HL-60 (cell line): ENCODE measurements around the gene OPRL1.

Experiments
- DNase-seq, 2 experiments: peaks; one replicate each; pipeline ENCODE4 v3.0.0-alpha.2; 2010 to 2020; ENCODE audit warnings: low read depth in 1 of 2, low spot score in 1 of 2
- H3K27ac ChIP-seq: fragments of 250-450 bp; sonication (Bioruptor Pico); replicated peaks from 2 replicates; pipeline ENCODE4 v1.5.1; 2020; ENCODE audit warnings: mild to moderate bottlenecking, moderate library complexity
- H3K27me3 ChIP-seq: fragments of 250-450 bp; sonication (Bioruptor Pico); 2 replicates; pipeline ENCODE4 v1.5.1; 2021; ENCODE audit warnings: mild to moderate bottlenecking, moderate library complexity; ENCODE audit not compliant: insufficient read depth, poor library complexity, severe bottlenecking
- H3K4me3 ChIP-seq: replicated peaks from 2 replicates; pipeline ENCODE4 v1.5.1; 2011; ENCODE audit warnings: mild to moderate bottlenecking, control low read depth, low read length; ENCODE audit not compliant: insufficient read depth
- CTCF ChIP-seq: IDR thresholded peaks from one replicate; pipeline ENCODE4 v1.5.1; 2011; ENCODE audit warnings: low read length, control low read depth, inconsistent platforms; ENCODE audit not compliant: insufficient read depth
- GABPA ChIP-seq: IDR thresholded peaks from 2 replicates; pipeline ENCODE4 v1.6.1; 2012; ENCODE audit warnings: low read depth
- POLR2AphosphoS5 ChIP-seq: IDR thresholded peaks from 2 replicates; pipeline ENCODE4 v1.6.1; 2012; ENCODE audit warnings: low read depth
- REST ChIP-seq: IDR thresholded peaks from 2 replicates; pipeline ENCODE4 v1.6.1; 2012; ENCODE audit warnings: low read depth; ENCODE audit not compliant: insufficient replicate concordance
- SPI1 ChIP-seq: IDR thresholded peaks from 2 replicates; pipeline ENCODE4 v1.6.1; 2012; ENCODE audit warnings: low read depth, mild to moderate bottlenecking, borderline replicate concordance
- long read RNA-seq: library from polyadenylated mRNA; unstranded; transcript quantifications from one replicate; pipeline ENCODE4 v2.0.0, GENCODE V29; 2020

The OPRL1 gene
- long read RNA-seq, transcript OPRL1-203 (4 exons, 3,147 nt), result major isoform, 9 of 33 reads
- long read RNA-seq, partial matches to known transcripts, result 2 of 33 reads
- long read RNA-seq, other reads (novel, unspliced or antisense), result 18 of 33 reads

- no peak for TF ChIP-seq GABPA
- TF ChIP-seq CTCF, result no peak
- TF ChIP-seq REST, result no peak
- no peak; the same call in none of the 2 replicates for TF ChIP-seq POLR2AphosphoS5
- TF ChIP-seq SPI1, result no peak
- no peak for DNase-seq
- H3K27ac ChIP-seq, result peak within 1 kb of the TSS; percentile 97
- no peaks in the 10 kb centered on the region for H3K27me3 ChIP-seq
- peak within 1 kb of the TSS; percentile 83 for H3K4me3 ChIP-seq
Observed at GRCh38 chr20:64080013-64080812, at the start of gene OPRL1. OPRL1 (plus strand) TSS chr20:64080082; CDS start chr20:64092721, 12,639 bp downstream.

GRCh38 chr20:64030371-64031134 lies 49.3 kb upstream of the OPRL1 start:
- no peak for DNase-seq

More at GRCh38 chr20:64030371-64031134, 49.3 kb upstream of the OPRL1 start:
- no peaks in the 10 kb centered on the region for H3K27me3 ChIP-seq
- H3K4me3 ChIP-seq, result no peak overlapping the region
- no peak overlapping the region for H3K27ac ChIP-seq
- TF ChIP-seq POLR2AphosphoS5, result no peak
- TF ChIP-seq GABPA, result no peak
- no peak for TF ChIP-seq REST
- no peak for TF ChIP-seq CTCF
- no peak for TF ChIP-seq SPI1
